D721Med (cell line): ENCODE measurements around the gene CETP.

ENCODE experiments used
- DNase-seq: peaks from one replicate; pipeline ENCODE4 v3.0.0; 2011; ENCODE audit warnings: low spot score; ENCODE audit not compliant: insufficient read length
- FAIRE-seq: peaks from 2 replicates; lab custom pipeline; 2011; peaks lifted over from hg19 to GRCh38; lab: Jason Lieb, UNC
- TF ChIP-seq, protein P1 (sequence below): IDR thresholded peaks from 2 replicates; pipeline ENCODE4 v1.5.1; 2012; ENCODE audit warnings: mild to moderate bottlenecking, control low read depth; ENCODE audit not compliant: insufficient read depth; ENCODE audit errors: missing control alignments

CETP gene

DNA sequence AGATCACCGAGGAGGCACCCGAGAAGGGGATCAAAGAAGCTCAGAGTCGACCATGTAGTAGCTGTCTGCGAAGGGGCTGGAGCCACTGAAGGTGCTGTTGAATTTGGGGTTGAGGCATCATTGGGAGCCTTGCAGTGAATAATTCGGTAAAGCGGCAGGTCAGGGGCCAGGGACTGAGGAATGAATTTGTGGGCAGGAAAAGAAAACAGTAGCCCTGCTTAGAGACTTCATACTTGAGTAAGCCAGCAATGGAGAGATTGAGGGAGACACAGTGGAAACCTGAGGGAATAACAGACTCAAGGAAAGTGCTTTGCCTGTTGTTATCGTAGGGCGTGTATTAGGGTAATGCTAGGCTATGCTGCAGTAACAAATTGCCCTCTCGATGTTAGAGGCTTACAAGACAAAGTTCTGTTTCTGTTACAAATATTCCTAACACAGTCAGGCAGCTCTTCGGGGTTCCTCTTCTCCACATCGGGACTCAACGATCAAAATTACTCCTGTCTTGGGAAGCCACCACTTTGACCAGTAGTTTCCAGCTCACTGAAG, 43.2 kb upstream of the CETP start:
- FAIRE-seq (no peak), DNase-seq (no peak)
- TF ChIP-seq, protein P1, sequence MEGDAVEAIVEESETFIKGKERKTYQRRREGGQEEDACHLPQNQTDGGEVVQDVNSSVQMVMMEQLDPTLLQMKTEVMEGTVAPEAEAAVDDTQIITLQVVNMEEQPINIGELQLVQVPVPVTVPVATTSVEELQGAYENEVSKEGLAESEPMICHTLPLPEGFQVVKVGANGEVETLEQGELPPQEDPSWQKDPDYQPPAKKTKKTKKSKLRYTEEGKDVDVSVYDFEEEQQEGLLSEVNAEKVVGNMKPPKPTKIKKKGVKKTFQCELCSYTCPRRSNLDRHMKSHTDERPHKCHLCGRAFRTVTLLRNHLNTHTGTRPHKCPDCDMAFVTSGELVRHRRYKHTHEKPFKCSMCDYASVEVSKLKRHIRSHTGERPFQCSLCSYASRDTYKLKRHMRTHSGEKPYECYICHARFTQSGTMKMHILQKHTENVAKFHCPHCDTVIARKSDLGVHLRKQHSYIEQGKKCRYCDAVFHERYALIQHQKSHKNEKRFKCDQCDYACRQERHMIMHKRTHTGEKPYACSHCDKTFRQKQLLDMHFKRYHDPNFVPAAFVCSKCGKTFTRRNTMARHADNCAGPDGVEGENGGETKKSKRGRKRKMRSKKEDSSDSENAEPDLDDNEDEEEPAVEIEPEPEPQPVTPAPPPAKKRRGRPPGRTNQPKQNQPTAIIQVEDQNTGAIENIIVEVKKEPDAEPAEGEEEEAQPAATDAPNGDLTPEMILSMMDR, result no peak

DNA sequence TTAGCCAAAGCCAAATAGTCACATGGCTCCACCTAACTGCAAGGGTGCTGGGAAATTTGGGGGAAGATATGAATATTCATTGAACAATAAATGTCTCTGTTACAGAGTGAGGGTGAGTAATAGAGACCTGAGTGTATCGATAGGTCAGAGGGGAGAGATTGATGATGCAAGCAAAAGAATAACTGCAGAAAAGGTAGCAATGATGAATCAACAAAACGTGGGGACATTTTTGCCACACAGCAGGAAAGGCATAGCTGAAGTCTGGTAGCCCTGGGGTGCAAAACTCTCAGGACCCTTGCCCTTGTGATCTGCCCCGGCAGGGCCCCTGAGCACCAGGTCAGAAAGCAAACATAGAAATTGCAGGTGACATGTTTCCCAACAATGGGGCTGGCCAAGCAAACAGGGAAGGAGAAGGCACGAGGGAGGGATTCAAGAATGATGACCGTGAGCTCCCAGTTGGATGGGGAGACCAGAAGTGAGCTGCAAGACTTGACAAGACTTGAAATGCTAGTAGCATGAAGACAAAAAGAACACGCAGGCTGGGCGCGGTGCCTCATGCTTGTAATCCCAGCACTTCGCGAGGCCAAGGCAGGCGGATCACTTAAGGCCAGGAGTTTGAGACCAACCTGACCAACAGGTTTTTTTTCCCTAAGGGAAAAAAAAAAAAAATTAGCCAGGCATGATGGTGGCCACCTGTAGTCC, 42.5 kb upstream of the CETP start:
- DNase-seq (no peak), FAIRE-seq (no peak)
- TF ChIP-seq, protein P1, result no peak

GRCh38 chr16:56921571-56921970, 40.2 kb upstream of the CETP start:
- TF ChIP-seq, protein P1, result no peak
- FAIRE-seq, result no peak
- DNase-seq, result no peak

DNA sequence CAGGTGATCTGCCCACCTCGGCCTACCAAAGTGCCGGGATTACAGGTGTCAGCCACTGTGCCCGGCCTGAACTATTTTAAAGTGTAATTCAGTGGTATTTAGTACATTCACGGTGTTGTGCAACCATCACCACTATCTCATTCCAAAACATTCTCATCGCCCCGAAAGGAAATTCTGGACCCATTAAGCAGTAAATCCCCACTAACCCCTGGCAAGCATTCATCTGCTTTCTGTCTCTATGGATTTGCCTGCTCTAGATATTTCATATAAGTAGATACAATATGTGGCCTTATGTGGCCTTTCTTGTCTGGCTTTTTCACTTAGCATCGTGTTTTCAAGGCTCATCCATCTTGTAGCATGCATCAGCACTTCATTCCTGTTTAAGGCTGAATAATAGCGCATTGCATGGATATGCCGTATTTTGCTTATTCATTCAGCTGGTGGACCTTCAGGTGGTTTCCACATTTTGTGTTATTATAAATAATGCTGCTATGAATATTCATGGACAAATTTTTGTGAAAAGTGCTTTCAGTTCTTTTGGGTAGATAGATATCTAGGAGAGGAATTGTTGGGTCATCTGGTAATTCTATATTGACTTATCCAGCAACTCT, 38.2 kb upstream of the CETP start:
- DNase-seq (no peak), FAIRE-seq (no peak)
- TF ChIP-seq, protein P1, result no peak

- no peak for FAIRE-seq
- TF ChIP-seq, protein P1, result no peak
- no peak for DNase-seq
These were observed 34.3 kb upstream of the CETP start for GRCh38 chr16:56927471-56927870.

DNA sequence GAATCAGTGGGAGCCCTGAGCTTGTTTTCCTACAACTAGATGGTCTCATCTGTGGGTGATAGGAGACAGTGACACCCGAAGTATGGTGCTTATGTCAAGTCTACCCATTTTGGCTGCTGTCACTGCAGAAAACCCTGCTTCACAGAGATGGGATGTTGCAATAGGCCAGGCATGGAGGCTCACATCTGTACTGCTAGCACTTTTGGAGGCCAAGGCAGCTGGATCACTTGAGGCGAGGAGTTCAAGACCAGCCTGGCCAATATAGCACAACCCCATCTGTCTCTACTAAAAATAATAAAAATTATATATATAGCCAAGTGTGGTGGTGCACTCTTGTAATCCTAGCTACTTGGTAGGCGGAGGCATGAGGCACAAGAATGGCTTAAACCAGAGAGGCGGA, 32.1 kb upstream of the CETP start:
- TF ChIP-seq, protein P1, result no peak
- FAIRE-seq, result no peak
- no peak for DNase-seq
